ENCODE measurements around the gene SLC25A42.

DNA sequence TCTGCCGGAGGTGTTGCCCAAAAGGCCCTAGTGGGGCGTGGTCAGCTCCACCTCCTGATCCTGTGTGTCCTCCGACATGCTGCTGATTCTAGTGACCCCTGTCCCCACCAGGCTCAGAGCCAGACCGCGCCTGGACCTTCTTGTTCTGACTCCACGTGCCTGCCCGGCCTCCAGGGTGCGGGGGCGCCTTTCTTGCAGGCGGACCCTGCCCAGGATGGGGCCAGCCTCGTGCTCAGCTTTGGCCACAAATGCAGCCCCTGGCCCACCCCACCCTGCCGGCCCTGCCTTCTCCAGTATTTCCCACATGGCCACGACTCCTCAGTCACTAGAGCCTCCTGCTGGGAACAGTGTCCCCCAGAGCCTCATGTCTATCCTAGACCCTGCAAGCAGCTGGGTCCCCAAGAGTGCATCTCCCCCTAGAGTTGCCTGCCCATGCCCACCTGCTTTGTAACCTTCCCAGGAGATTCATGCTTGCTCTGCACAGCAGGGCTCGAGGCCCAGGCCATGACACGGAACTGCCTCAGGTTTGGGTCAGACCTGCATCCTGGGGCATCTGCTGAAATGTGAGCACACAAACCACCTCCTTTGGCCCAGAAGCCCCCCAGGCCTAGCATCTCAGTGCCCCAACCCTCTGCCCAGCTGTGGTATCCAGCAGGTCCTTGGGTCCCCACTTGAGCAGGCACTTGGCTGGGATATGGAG lies 47.5 kb downstream of the SLC25A42 start:
- no peak for TF ChIP-seq POLR2AphosphoS5 (IDR thresholded peaks at IDR 0.05; ENCODE audit: low read depth, low read length)
- no peak for TF ChIP-seq TAF1 (IDR thresholded peaks at IDR 0.05; ENCODE audit: borderline replicate concordance, low read depth, low read length)

All from GM12892 (cell line).